ENCODE measurements around the gene LGALS14.

The LGALS14 gene

DNA sequence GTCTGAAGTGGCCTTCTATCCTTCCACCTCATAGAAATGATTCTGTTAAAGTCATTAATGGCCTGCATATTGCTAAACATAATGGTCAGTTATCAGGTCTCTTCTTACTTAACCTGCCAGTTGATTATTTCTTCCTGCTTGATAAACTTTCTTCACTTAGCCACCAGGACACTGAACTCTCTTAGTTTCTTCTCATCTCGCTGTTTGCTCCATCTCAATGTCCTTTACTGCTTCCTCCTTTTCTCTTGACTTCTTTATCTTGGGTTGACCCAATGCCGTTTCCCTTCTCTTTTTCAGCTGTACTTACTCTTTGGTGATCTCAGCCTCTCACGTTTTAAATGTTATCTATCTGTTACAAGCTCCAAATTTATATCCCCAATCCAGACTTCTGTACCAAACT lies 50.7 kb downstream of the LGALS14 start:
- Histone ChIP-seq H3K27ac (ENCODE audit: extremely low read depth, low read depth, low read length) (no peak overlapping the region), H3K4me1 (ENCODE audit: control insufficient read depth, insufficient read depth, low read length) (peaks cover 8% of the 10 kb centered on the region), H3K4me3 (ENCODE audit: low read depth, low read length) (no peak overlapping the region), H3K36me3 (ENCODE audit: control insufficient read depth in 2 of 2, insufficient read depth in 1 of 2, low read length in 2 of 2) (no peaks in the 10 kb centered on the region), H3K9me3 (ENCODE audit: control insufficient read depth, insufficient read depth, low read depth, low read length) (peaks cover 2% of the 10 kb centered on the region)
- TF ChIP-seq GLI4 (tag by site-specific recombination; IDR thresholded peaks at IDR 0.05) (no peak), ZNF791 (tag by site-specific recombination; IDR thresholded peaks at IDR 0.05) (no peak), ZNF211 (tag by site-specific recombination; IDR thresholded peaks at IDR 0.05; ENCODE audit: low read depth) (no peak), ZNF549 (tag by site-specific recombination; IDR thresholded peaks at IDR 0.05) (no peak), SETDB1 (IDR thresholded peaks at IDR 0.05; ENCODE audit: insufficient read length, low read length) (no peak), BCL11A (tag by site-specific recombination; IDR thresholded peaks at IDR 0.05; ENCODE audit: low read depth) (no peak), ZNF48 (tag by site-specific recombination; IDR thresholded peaks at IDR 0.05) (no peak)
- TF ChIP-seq, protein P1, sequence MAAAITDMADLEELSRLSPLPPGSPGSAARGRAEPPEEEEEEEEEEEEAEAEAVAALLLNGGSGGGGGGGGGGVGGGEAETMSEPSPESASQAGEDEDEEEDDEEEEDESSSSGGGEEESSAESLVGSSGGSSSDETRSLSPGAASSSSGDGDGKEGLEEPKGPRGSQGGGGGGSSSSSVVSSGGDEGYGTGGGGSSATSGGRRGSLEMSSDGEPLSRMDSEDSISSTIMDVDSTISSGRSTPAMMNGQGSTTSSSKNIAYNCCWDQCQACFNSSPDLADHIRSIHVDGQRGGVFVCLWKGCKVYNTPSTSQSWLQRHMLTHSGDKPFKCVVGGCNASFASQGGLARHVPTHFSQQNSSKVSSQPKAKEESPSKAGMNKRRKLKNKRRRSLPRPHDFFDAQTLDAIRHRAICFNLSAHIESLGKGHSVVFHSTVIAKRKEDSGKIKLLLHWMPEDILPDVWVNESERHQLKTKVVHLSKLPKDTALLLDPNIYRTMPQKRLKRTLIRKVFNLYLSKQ (tag by site-specific recombination; IDR thresholded peaks at IDR 0.05; ENCODE audit: borderline replicate concordance), result no peak
- POLR2A ChIA-PET, result no interaction called here
- CTCF ChIA-PET, result interaction anchor here (0.7 to 2.6 kb wide), 5 partner anchors 10 to 366 kb away, joined by 3 to 16 read pairs (median 4); no protein-coding TSS in a partner anchor

Data from HEK293 (cell line).